22Rv1 (cell line): Measurements from ENCODE around the gene PDE3A.

ENCODE experiments used
- H3K27ac ChIP-seq: fragments of 450-650 bp; 2 replicates; pipeline ENCODE4 v1.5.1; 2017
- CTCF ChIP-seq: fragments of 450-650 bp; IDR thresholded peaks from 2 replicates; pipeline ENCODE4 v1.5.1; 2017; ENCODE audit warnings: mild to moderate bottlenecking
- ZFX ChIP-seq: fragments of 450-650 bp; IDR thresholded peaks from 2 replicates; pipeline ENCODE4 v1.6.1; 2017; ENCODE audit warnings: antibody characterized with exemption, borderline replicate concordance

Gene PDE3A

GRCh38 chr12:20423557-20423956, 55.2 kb downstream of the PDE3A start:
- no peak overlapping the region for H3K27ac ChIP-seq
- TF ChIP-seq CTCF, result no peak
- no peak for TF ChIP-seq ZFX

- H3K27ac ChIP-seq, result no peak overlapping the region
- TF ChIP-seq ZFX (no peak), CTCF (no peak)
Observed at GRCh38 chr12:20424841-20425240, 56.5 kb downstream of the PDE3A start.

GRCh38 chr12:20426191-20426590, 57.9 kb downstream of the PDE3A start:
- no peak for TF ChIP-seq CTCF
- TF ChIP-seq ZFX, result no peak
- no peak overlapping the region for H3K27ac ChIP-seq

DNA sequence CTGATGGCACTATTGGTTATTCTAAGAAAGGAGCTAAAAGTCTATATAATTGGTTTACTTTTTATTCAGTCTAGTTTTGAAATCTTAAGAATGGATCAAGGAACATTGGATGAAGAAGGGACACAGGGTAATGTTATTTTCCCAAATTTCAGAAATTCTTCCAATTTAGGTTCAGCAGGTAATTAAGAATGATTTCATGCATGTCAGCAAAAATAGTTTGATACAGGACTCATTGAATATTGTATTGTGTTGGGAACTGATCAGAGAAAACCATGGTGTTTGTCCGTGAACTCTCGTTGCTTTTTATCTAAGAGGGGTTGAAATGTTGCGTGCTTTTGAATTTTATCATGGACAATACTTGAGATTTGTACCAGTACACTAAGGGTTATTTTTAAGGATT, 58.6 kb downstream of the PDE3A start:
- H3K27ac ChIP-seq, result no peak overlapping the region
- TF ChIP-seq CTCF (no peak), ZFX (no peak)

DNA sequence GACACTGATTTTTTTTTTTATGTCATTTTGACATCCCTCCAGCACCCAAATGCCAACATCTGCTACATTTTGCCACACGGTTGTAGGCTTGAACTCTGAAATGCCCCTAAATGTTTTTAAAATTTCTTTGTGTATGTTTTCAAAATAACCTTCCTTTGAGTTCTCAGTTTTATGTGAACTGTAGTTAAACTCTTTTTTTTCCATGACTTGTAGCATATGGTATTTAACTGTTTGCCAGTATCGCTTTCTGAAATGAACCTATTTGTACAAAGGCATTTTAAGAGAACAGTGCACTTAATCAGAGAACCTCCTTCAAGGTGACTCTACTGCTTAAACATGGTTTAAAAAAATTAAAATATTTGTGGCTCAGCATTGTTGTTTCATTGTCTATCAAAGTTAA, 61.5 kb downstream of the PDE3A start:
- no peak for TF ChIP-seq ZFX
- no peak for TF ChIP-seq CTCF
- no peak overlapping the region for H3K27ac ChIP-seq

- no peak for TF ChIP-seq CTCF
- no peak for TF ChIP-seq ZFX
- no peak overlapping the region for H3K27ac ChIP-seq
Observed at GRCh38 chr12:20432290-20432689, 64.0 kb downstream of the PDE3A start.

DNA sequence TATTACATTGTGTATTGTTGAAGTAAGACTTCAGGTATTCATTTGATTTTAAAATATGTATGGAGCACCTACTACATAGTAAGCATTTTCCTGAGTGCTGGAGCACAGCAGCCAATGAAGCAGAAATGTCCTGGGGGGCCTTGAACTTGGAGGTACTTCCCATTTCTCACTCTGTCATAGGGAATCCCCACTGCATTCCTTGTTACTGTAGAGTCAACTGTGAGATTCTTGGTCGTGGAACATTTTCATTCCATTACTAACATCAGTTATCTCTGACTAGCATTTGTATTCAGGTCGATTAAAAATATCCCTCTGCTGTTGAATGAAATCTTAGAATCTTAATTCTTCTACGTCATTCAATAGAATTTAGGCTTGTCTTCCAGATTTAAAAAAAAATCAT, 66.7 kb downstream of the PDE3A start:
- no peak overlapping the region for H3K27ac ChIP-seq
- TF ChIP-seq ZFX, result no peak

DNA sequence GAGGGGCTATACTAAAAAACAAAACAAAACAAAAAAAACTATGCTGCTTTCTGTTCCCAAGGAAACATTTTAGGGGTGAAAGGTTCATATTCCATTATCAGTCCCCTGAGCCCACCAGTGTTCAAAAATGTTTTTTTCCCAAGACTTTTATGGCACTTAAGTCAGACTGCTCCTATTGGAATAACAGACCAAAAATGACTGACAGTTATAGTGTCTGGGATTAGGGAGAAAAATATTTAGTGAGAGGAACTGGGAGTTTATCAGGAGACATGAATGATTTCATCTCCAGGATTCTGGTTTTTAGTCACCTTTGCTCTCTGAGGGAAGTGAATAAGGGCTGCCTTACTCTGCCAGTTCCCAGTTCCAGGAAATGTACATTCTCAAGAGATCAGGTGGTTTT, 68.0 kb downstream of the PDE3A start:
- TF ChIP-seq CTCF (no peak), ZFX (no peak)
- H3K27ac ChIP-seq, result no peak overlapping the region
